Sciatic nerve (tissue), 2 donors: ENCODE data around the gene PCDHA7. TPM values are rescaled to one million over a fixed set of nuclear protein-coding genes. Genes with fewer than 3 reads are reported as not detected.
"Not testable (repeated sequence)": the region's sequence is repeated elsewhere in the genome, so short reads cannot be mapped to it uniquely, and the experiment has no call there.

ENCODE experiments used
- ATAC-seq: fragments of 200-7000 bp; cut with Tn5 transposase; one replicate; pipeline ENCODE4 v1.9.1; 2020; ENCODE audit warnings: mild to moderate bottlenecking, moderate library complexity
- DNase-seq: peaks from one replicate; pipeline ENCODE4 v3.0.0-alpha.2; 2020; ENCODE audit warnings: low spot score
- intact Hi-C: fragments of 100-400 bp; cut with DNase I; formaldehyde crosslinking; loops from one replicate; pipeline ENCODE4 v1.14.2; 2022
- total RNA-seq: library from RNA; stranded (reverse); fragmentation: NEBNext Ultra II Directional; extraction: Animal tissue kit (Norgen Biotek cat#: 25700); gene quantifications from one replicate; pipeline ENCODE4 v1.2.1, GENCODE V29; 2021
- donor health status: DM: no; HTN: no; CAD: no.
- donor health status: DM: no; HTN: no; CAD: no.

The PCDHA7 gene
- total RNA-seq, 1 donor from 2014 or later: 0.45 TPM

GRCh38 chr5:140808889-140809291 is 25.2 kb upstream of the PCDHA7 start:
- DNase-seq (no peak), ATAC-seq (no peak)
- intact Hi-C loops: no loop called here

GRCh38 chr5:140821375-140822280 is 12.4 kb upstream of the PCDHA7 start, which contains the start of gene PCDHA5:
TSS of gene PCDHA5 (plus strand) at chr5:140821613.
- ATAC-seq (no peak), DNase-seq (no peak)
- intact Hi-C loops: no loop called here

- no peak for ATAC-seq
- intact Hi-C loops: no loop called here
- DNase-seq: no peak
These were observed 11.8 kb upstream of the PCDHA7 start for GRCh38 chr5:140822281-140822629.

GRCh38 chr5:140822969-140823368 is 11.1 kb upstream of the PCDHA7 start:
- intact Hi-C loops, DNase-seq, ATAC-seq: not testable (repeated sequence)

GRCh38 chr5:140823475-140823874 is 10.6 kb upstream of the PCDHA7 start:
- ATAC-seq (no peak), DNase-seq (no peak)
- intact Hi-C loops: no loop called here

- ATAC-seq (no peak), DNase-seq (no peak)
- intact Hi-C loops: no loop called here
These were observed 6.2 kb upstream of the PCDHA7 start, which contains the start of gene PCDHA6 for GRCh38 chr5:140827704-140828361. TSS of gene PCDHA6 (plus strand) at chr5:140827960. CDS start at chr5:140828092, 132 bp downstream.

- DNase-seq (no peak), ATAC-seq (no peak)
- intact Hi-C loops: no loop called here
These were observed 5.7 kb upstream of the PCDHA7 start for GRCh38 chr5:140828362-140828737.

GRCh38 chr5:140829511-140830501 is 4.3 kb upstream of the PCDHA7 start:
- intact Hi-C loops, ATAC-seq, DNase-seq: not testable (repeated sequence)

- intact Hi-C loops: not testable (repeated sequence)
These were observed 455 bp downstream of the PCDHA7 start for GRCh38 chr5:140834439-140835008.

GRCh38 chr5:140835622-140836510 is 1.8 kb downstream of the PCDHA7 start:
- intact Hi-C loops: no loop called here
- DNase-seq (no peak), ATAC-seq (no peak)

More at GRCh38 chr5:140834439-140835008, 455 bp downstream of the PCDHA7 start:
- DNase-seq, ATAC-seq: not testable (repeated sequence)

GRCh38 chr5:140840978-140841962 is 7.2 kb downstream of the PCDHA7 start, which contains the start of gene PCDHA8:
TSS of gene PCDHA8 (plus strand) at chr5:140841187. CDS start at chr5:140841322, 135 bp downstream.
- ATAC-seq: no peak
- intact Hi-C loops: no loop called here
- no peak for DNase-seq

GRCh38 chr5:140842798-140843733 is 9.0 kb downstream of the PCDHA7 start:
- DNase-seq (no peak), ATAC-seq (no peak)
- intact Hi-C loops: no loop called here

GRCh38 chr5:140848139-140849102 is 14.4 kb downstream of the PCDHA7 start, which contains the start of gene PCDHA9:
TSS of gene PCDHA9 (plus strand) at chr5:140848382. CDS start at chr5:140848496, 114 bp downstream.
- DNase-seq, intact Hi-C loops, ATAC-seq: not testable (repeated sequence)
